Muscle layer of duodenum (tissue), 2 donors: ENCODE measurements around the gene GPD1.
"Not testable (repeated sequence)": the region's sequence is repeated elsewhere in the genome, so short reads cannot be mapped to it uniquely, and the experiment has no call there.

Source experiments
- H3K27ac ChIP-seq: one replicate; pipeline ENCODE4 v1.7.0; 2013; ENCODE audit warnings: mild to moderate bottlenecking, low read length
- H3K27me3 ChIP-seq: one replicate; pipeline ENCODE4 v1.7.0; 2013; ENCODE audit warnings: low read depth, mild to moderate bottlenecking, control low read depth, low read length
- H3K36me3 ChIP-seq, 2 donors: one replicate each; pipeline ENCODE4 v1.7.0; 2013; ENCODE audit warnings: low read length in 2 of 2, control low read depth in 1 of 2, mild to moderate bottlenecking in 1 of 2; ENCODE audit not compliant: insufficient read depth in 2 of 2, control insufficient read depth in 1 of 2
- H3K4me1 ChIP-seq, 2 donors: one replicate each; pipeline ENCODE4 v1.7.0; 2013; ENCODE audit warnings: low read length in 2 of 2, mild to moderate bottlenecking in 2 of 2, control low read depth in 1 of 2, moderate library complexity in 1 of 2; ENCODE audit not compliant: insufficient read depth in 2 of 2, control insufficient read depth in 1 of 2
- H3K4me3 ChIP-seq, 2 donors: one replicate each; pipeline ENCODE4 v1.7.0; 2013; ENCODE audit warnings: low read length in 2 of 2, low read depth in 1 of 2, mild to moderate bottlenecking in 1 of 2
- H3K9me3 ChIP-seq, 2 donors: one replicate each; pipeline ENCODE4 v1.7.0; 2013; ENCODE audit warnings: low read length in 2 of 2, control low read depth in 1 of 2, mild to moderate bottlenecking in 1 of 2; ENCODE audit not compliant: control insufficient read depth in 1 of 2
- donor health status: healthy.

Gene GPD1

DNA sequence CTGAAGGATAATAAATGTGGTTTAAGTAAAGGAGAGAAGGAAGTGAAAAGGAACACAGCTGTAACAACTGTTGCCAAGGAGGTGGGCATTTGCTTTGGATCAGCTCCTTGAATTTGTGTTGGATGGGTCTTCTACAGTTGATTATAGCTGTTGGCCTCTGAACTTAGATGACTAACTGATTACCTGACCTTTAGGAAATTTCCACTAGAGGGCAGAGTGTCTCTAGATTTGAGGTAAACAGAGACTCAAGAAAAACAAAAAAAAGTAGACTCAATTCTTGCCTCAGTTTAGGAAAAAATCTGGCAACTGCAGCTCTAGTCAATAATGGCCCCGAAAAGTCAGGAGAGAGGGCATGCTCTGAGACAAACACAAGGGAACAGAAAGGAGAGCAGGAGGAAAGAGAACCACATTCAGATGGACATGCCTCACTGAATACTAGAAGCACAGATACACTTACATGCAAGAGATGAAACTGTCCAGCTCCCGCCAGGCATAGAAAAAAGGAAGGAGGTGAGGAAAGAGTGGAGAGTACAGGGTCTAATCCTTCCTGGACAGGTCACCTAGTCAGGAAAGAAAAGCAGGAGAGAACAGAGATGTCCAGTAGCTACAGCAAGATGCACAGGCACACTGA lies 28.8 kb downstream of the GPD1 start:
- Histone ChIP-seq H3K9me3 (no peaks in the 10 kb centered on the region), H3K4me1 (peaks cover 0 to 15% of the 10 kb centered on the region in 2 donors), H3K4me3 (no peak overlapping the region), H3K27me3 (no peaks in the 10 kb centered on the region), H3K36me3 (peaks cover 42 to 53% of the 10 kb centered on the region in 2 donors), H3K27ac (no peak overlapping the region)

- Histone ChIP-seq H3K27ac (no peak overlapping the region), H3K36me3 (peaks cover 11% of the 10 kb centered on the region in 2 donors), H3K9me3 (no peaks in the 10 kb centered on the region), H3K27me3 (no peaks in the 10 kb centered on the region), H3K4me3 (no peak overlapping the region), H3K4me1 (no peaks in the 10 kb centered on the region)
Observed at GRCh38 chr12:50142993-50143392, 39.2 kb downstream of the GPD1 start.

DNA sequence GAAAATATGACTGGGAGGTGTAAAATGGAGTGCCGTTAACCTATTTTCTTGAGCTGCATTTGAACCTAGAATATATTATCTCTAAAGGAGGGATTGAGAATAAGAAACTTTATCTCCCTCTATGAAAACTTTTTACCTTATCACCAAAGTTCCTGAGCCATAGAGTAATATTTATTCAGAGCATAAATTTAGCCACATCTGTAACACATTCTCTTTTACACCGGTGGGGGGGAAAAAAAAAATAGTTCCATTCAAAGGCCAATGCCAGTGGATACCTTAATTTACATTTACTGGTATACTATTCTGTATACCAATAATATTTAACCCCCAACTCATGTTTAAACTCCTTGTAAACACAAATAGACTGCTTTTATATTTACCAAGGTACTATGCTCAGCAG lies 41.6 kb downstream of the GPD1 start:
- Histone ChIP-seq H3K9me3 (no peaks in the 10 kb centered on the region), H3K4me3 (no peak overlapping the region), H3K36me3 (peaks cover 4 to 7% of the 10 kb centered on the region in 2 donors), H3K27ac (no peak overlapping the region), H3K4me1 (no peaks in the 10 kb centered on the region), H3K27me3 (no peaks in the 10 kb centered on the region)

DNA sequence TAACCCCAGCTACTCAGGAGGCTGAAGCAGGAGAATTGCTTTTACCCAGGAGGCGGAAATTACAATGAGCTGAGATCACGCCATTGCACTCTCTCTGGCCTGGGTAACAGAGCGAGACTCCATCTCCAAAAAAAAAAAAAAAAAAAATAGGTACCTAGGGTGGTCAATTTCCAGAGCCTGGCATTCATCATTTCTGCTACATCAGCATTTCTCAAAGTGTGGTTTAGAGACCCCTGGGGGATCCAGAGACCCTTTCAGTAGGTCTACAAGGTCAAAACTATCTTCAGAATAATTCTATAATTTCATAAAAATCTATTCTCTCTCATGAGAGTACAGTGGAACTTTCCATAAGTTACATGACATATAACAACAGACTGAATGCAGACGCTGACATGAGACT lies 43.5 kb downstream of the GPD1 start:
- Histone ChIP-seq H3K27me3 (no peaks in the 10 kb centered on the region), H3K9me3 (no peaks in the 10 kb centered on the region), H3K36me3 (peaks cover 0 to 4% of the 10 kb centered on the region in 2 donors), H3K4me1 (no peaks in the 10 kb centered on the region), H3K4me3 (no peak overlapping the region), H3K27ac (no peak overlapping the region)

GRCh38 chr12:50148011-50148410 lies 44.2 kb downstream of the GPD1 start:
- not testable (repeated sequence) for H3K27me3 ChIP-seq

GRCh38 chr12:50149311-50149710 lies 45.5 kb downstream of the GPD1 start:
- H3K4me1 ChIP-seq = no peaks in the 10 kb centered on the region
- H3K9me3 ChIP-seq = no peaks in the 10 kb centered on the region
- H3K4me3 ChIP-seq = no peak overlapping the region
- H3K27ac ChIP-seq = no peak overlapping the region
- no peaks in the 10 kb centered on the region for H3K36me3 ChIP-seq
- no peaks in the 10 kb centered on the region for H3K27me3 ChIP-seq

More at GRCh38 chr12:50148011-50148410, 44.2 kb downstream of the GPD1 start:
- H3K36me3 ChIP-seq, H3K27ac ChIP-seq, H3K9me3 ChIP-seq, H3K4me3 ChIP-seq, H3K4me1 ChIP-seq: not testable (repeated sequence)

GRCh38 chr12:50151047-50151687 lies 47.4 kb downstream of the GPD1 start:
- no peaks in the 10 kb centered on the region for H3K9me3 ChIP-seq
- no peaks in the 10 kb centered on the region for H3K36me3 ChIP-seq
- H3K27ac ChIP-seq = no peak overlapping the region
- H3K27me3 ChIP-seq = no peaks in the 10 kb centered on the region
- H3K4me3 ChIP-seq = no peak overlapping the region
- no peaks in the 10 kb centered on the region for H3K4me1 ChIP-seq

DNA sequence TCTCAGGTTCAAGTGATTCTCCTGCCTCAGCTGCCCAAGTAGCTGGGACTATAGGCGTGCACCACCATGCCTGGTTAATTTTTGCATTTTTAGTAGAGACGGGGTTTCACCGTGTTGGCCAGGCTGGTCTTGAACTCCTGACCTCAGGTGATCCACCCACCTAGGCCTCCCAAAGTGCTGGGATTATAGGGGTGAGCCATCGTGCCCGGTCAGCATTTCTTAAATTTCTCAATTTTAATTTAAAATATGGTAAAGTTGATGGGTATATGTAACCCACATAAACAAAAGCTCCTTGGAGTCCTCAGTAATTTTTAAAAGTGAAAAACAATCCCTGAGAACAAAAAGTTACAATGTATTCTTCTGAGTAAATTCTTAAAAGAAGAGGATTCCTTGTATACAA lies 51.1 kb downstream of the GPD1 start:
- not testable (repeated sequence) for H3K27ac ChIP-seq, H3K36me3 ChIP-seq, H3K4me3 ChIP-seq, H3K27me3 ChIP-seq, H3K4me1 ChIP-seq, H3K9me3 ChIP-seq

DNA sequence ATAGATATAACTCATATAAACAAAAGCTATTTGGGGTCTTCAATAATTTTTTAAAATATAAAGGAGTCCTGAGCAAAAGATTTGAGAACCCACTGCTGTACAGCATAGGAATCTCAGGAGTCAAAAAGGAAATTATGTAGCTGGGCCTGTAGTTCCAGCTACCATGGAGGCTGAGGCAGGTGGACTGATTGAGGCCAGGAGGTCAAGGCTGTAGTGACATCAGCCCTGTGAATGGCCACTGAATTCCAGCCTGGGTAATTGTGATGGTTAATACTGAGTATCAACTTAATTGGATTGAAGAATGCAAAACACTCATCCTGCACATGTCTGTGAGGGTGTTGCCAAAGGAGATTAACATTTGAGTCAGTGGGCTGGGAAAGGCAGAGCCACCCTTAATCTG lies 52.8 kb downstream of the GPD1 start:
- Histone ChIP-seq H3K4me1 (no peaks in the 10 kb centered on the region), H3K9me3 (no peaks in the 10 kb centered on the region), H3K4me3 (no peak overlapping the region), H3K27ac (no peak overlapping the region), H3K36me3 (no peaks in the 10 kb centered on the region), H3K27me3 (no peaks in the 10 kb centered on the region)

- H3K4me3 ChIP-seq = no peak overlapping the region
Observed at GRCh38 chr12:50157259-50157658, 53.5 kb downstream of the GPD1 start.

DNA sequence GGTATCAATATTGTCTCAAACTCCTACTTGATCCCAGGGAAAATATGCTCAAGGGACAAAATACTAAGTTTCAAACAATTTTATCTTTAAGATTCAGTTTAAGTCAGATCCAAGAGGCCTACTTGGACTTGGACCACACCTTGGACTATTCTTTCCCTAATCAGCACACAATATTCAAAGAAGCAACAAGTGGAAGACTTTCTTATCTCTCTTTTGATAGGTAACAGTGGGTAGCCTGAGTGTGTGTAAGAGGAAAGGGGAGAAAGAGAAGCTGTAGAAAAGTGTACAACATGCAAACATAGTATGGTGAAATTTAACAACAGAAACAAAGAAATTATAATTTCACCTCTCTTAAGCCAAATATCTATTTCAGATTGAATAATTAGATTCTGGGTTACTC lies 56.8 kb downstream of the GPD1 start:
- Histone ChIP-seq H3K27ac (no peak overlapping the region), H3K4me1 (no peaks in the 10 kb centered on the region), H3K36me3 (peaks cover 0 to 2% of the 10 kb centered on the region in 2 donors), H3K9me3 (no peaks in the 10 kb centered on the region), H3K4me3 (no peak overlapping the region), H3K27me3 (no peaks in the 10 kb centered on the region)

More at GRCh38 chr12:50157259-50157658, 53.5 kb downstream of the GPD1 start:
- no peak overlapping the region for H3K27ac ChIP-seq
- H3K9me3 ChIP-seq = no peaks in the 10 kb centered on the region
- H3K36me3 ChIP-seq = no peaks in the 10 kb centered on the region
- H3K27me3 ChIP-seq = no peaks in the 10 kb centered on the region
- H3K4me1 ChIP-seq = no peaks in the 10 kb centered on the region
